GM12801 (cell line): ENCODE data around the gene TM4SF1.

Experiments used
- TF ChIP-seq, protein P1 (sequence below): IDR thresholded peaks from one replicate; pipeline ENCODE4 v1.5.1; 2011; ENCODE audit warnings: control low read depth; ENCODE audit not compliant: insufficient read length; ENCODE audit errors: extremely low read depth

TM4SF1 gene

DNA sequence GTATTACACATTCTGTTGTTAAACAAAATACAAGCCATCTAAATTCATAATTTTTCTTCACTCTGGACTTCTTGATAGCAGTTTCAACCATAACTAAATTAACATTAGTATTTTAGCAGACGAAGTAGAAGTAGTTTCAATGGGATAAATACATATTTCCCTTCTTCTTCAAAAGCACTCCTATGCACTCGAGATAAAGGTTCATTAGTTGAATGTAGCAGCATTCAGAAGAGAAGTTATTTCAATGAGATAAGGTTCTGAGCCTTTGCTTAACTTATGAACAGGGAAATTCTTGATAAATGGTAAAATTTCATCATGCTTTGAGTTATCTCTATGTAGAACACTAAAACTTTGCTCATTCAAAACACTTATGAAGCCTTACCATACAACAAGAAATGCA is 55.8 kb downstream of the TM4SF1 start:
- TF ChIP-seq, protein P1, sequence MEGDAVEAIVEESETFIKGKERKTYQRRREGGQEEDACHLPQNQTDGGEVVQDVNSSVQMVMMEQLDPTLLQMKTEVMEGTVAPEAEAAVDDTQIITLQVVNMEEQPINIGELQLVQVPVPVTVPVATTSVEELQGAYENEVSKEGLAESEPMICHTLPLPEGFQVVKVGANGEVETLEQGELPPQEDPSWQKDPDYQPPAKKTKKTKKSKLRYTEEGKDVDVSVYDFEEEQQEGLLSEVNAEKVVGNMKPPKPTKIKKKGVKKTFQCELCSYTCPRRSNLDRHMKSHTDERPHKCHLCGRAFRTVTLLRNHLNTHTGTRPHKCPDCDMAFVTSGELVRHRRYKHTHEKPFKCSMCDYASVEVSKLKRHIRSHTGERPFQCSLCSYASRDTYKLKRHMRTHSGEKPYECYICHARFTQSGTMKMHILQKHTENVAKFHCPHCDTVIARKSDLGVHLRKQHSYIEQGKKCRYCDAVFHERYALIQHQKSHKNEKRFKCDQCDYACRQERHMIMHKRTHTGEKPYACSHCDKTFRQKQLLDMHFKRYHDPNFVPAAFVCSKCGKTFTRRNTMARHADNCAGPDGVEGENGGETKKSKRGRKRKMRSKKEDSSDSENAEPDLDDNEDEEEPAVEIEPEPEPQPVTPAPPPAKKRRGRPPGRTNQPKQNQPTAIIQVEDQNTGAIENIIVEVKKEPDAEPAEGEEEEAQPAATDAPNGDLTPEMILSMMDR: no peak

DNA sequence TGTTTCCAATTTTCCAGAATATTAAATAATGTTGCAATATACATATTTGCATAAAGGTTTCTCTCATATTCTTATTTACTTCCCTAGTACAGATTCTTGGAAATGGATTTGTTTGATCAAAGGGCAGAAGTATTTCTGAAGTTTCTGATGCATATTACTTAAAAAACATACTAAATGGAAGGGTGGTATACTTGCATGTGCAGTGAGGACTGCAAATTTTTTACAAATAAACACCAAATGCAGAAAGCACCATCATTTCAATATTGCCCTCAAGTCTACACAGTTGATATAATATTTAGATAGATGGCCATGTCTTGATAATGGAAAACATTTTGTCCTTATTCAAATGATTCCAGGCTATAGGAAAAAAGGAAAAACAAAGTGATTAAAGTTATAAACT is 56.3 kb downstream of the TM4SF1 start:
- TF ChIP-seq, protein P1: no peak

DNA sequence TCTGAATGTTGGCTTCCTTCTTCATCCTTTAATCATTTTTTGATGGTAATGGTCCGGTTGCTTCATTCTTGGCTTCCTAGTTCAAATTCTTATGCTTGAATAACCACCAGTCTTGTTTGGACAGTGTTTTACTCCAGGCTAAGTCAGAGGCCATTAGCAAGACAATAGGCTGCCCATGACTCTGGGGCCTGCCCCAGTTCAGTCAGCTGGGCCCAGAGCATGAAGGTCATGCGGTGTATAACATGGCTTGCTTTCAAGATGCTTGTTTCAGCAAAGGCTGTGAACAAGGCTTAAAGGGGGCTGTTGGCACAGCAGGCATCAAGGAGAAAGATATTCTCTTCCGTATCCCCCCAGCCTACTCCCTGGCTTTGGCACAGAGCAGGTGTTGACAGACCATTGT is 57.7 kb downstream of the TM4SF1 start:
- TF ChIP-seq, protein P1: no peak
